NCI-H460 (cell line): ENCODE results near the gene RTTN. TPM values are rescaled to one million over a fixed set of nuclear protein-coding genes. Genes with fewer than 3 reads are reported as not detected.
A peak's percentile ranks its signal among the peaks of the same experiment; 100 is the strongest.

Experiments
- DNase-seq: peaks from one replicate; pipeline ENCODE4 v3.0.0-alpha.2; 2016; ENCODE audit warnings: low read depth; ENCODE audit errors: extremely low read depth
- total RNA-seq: library from RNA; depleted of rRNA; stranded (reverse); fragments of >200 nt; shearing (Covaris generic); gene quantifications from 2 replicates; pipeline ENCODE4 v1.2.3, GENCODE V29; 2014

RTTN gene
- total RNA-seq, 1 experiment from 2014 or later, result 12.6 TPM

- DNase-seq, result no peak
Measured at GRCh38 chr18:70200286-70200685, 5.2 kb downstream of the RTTN start.

GRCh38 chr18:70197844-70198243 is 7.6 kb downstream of the RTTN start:
- no peak for DNase-seq

GRCh38 chr18:70197026-70197425 is 8.5 kb downstream of the RTTN start:
- no peak for DNase-seq

- DNase-seq, result peak; percentile 42
Measured at GRCh38 chr18:70195852-70196434, 9.5 kb downstream of the RTTN start.

GRCh38 chr18:70195014-70195614 is 10.4 kb downstream of the RTTN start:
- DNase-seq, result no peak

- no peak for DNase-seq
Measured at GRCh38 chr18:70194227-70194890, 11.1 kb downstream of the RTTN start.

GRCh38 chr18:70190529-70190928 is 15.0 kb downstream of the RTTN start:
- no peak for DNase-seq

- DNase-seq, result peak; percentile 3
Measured at GRCh38 chr18:70188113-70188512, 17.4 kb downstream of the RTTN start.

GRCh38 chr18:70183441-70183840 is 22.0 kb downstream of the RTTN start:
- DNase-seq, result no peak

GRCh38 chr18:70182548-70182947 is 22.9 kb downstream of the RTTN start:
- no peak for DNase-seq

- DNase-seq, result no peak
Measured at GRCh38 chr18:70181725-70182124, 23.8 kb downstream of the RTTN start.

- DNase-seq, result peak; percentile 22
Measured at GRCh38 chr18:70181015-70181414, 24.5 kb downstream of the RTTN start.

GRCh38 chr18:70176537-70176936 is 28.9 kb downstream of the RTTN start:
- no peak for DNase-seq

- no peak for DNase-seq
Measured at GRCh38 chr18:70175216-70175615, 30.3 kb downstream of the RTTN start.

GRCh38 chr18:70172225-70172624 is 33.3 kb downstream of the RTTN start:
- DNase-seq, result peak; percentile 2

GRCh38 chr18:70169747-70170146 is 35.7 kb downstream of the RTTN start:
- no peak for DNase-seq

GRCh38 chr18:70166668-70167067 is 38.8 kb downstream of the RTTN start:
- no peak for DNase-seq

GRCh38 chr18:70165936-70166335 is 39.6 kb downstream of the RTTN start:
- DNase-seq, result no peak

GRCh38 chr18:70160073-70160678 is 45.3 kb downstream of the RTTN start:
- DNase-seq, result no peak

- DNase-seq, result no peak
Measured at GRCh38 chr18:70158992-70159717, 46.3 kb downstream of the RTTN start.

GRCh38 chr18:70156886-70157285 is 48.6 kb downstream of the RTTN start:
- no peak for DNase-seq
